ENCODE data around the gene TMED10.

TMED10 gene

DNA sequence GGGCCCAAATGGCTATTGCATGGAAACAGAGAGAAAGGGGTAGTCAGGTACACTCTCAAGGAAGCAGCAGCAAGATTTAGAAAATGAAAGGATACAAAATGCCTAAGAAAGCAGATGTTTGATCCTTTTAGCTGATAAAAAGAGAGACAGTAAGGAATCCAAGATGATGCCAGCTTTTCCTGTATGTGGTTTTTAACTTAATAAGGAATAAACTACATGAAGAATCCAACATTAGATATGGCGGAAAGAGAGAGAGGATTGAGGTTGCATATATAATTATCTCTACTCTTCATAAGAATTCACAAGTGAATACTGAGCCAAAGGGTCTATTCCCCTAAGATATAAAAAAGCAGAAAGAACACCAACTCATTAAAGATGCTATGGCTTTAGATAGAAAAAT is 11.6 kb downstream of the TMED10 start:
- Histone ChIP-seq H2BK5ac (ENCODE audit: low read depth, low read length, poor library complexity) (no peak overlapping the region), H3K27ac (ENCODE audit: low read depth, low read length) (no peak overlapping the region), H2AK5ac (ENCODE audit: low read length) (no peak overlapping the region), H4K91ac (ENCODE audit: low read depth, low read length) (no peak overlapping the region), H3K27me3 (ENCODE audit: insufficient read depth, low read length) (no peaks in the 10 kb centered on the region), H3K9me3 (ENCODE audit: insufficient read depth, low read depth, low read length) (no peaks in the 10 kb centered on the region), H2BK12ac (ENCODE audit: low read length) (no peak overlapping the region), H3K18ac (ENCODE audit: low read length) (no peak overlapping the region), H3K4me1 (ENCODE audit: control insufficient read depth in 1 of 2, insufficient read depth in 2 of 2, low read length in 2 of 2) (no peaks in the 10 kb centered on the region), H3K9ac (ENCODE audit: low read length) (no peak overlapping the region), H4K12ac (ENCODE audit: low read depth, low read length) (no peak overlapping the region), H3K14ac (ENCODE audit: low read length) (no peak overlapping the region), H3K79me2 (ENCODE audit: control insufficient read depth, insufficient read depth, low read length, poor library complexity) (peaks cover 2% of the 10 kb centered on the region), H2BK120ac (ENCODE audit: insufficient read depth, low read length, poor library complexity) (no peak overlapping the region), H3K36me3 (ENCODE audit: control insufficient read depth in 1 of 2, insufficient read depth in 2 of 2, low read length in 2 of 2) (no peaks in the 10 kb centered on the region), H3K4me3 (ENCODE audit: low read depth, low read length) (no peak overlapping the region), H4K8ac (ENCODE audit: low read depth, low read length) (no peak overlapping the region), H3K4ac (ENCODE audit: low read depth, low read length) (peak overlapping the region; percentile 69), H3K4me2 (ENCODE audit: low read length) (no peak overlapping the region), H3K79me1 (ENCODE audit: low read length) (no peaks in the 10 kb centered on the region), H3K23ac (ENCODE audit: low read length) (no peak overlapping the region), H2AFZ (ENCODE audit: insufficient read depth, low read length, poor library complexity) (no peak overlapping the region)
- WGBS (ENCODE audit: extremely low coverage, insufficient coverage, insufficient read length) = no CpG with 5 or more reads among the region's 1 CpG
- DNase-seq = no peak

DNA sequence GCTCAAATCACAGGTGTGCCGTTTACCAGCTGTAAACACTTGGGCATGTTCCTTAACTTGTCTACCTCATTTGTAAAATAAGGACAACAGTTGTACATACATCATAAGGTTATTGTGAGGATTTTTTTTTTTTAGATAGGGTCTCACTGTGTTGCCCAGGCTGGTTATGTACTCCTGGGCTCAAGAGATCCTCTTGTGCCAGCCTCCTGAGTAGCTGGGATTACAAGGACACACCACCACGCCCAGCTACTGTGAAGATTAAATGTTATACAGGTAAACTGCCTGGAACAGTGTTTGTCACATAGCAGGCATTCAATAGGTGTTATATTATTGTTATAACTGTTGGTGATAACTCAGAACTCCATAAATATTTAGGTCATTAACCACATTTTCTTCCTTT is 12.7 kb downstream of the TMED10 start:
- H2BK5ac ChIP-seq (ENCODE audit: low read depth, low read length, poor library complexity) = no peak overlapping the region
- H2BK120ac ChIP-seq (ENCODE audit: insufficient read depth, low read length, poor library complexity) = no peak overlapping the region
- no peak overlapping the region for H4K8ac ChIP-seq (ENCODE audit: low read depth, low read length)
- H4K12ac ChIP-seq (ENCODE audit: low read depth, low read length) = no peak overlapping the region
- H3K23ac ChIP-seq (ENCODE audit: low read length) = no peak overlapping the region
- peak overlapping the region; percentile 19 for H3K4ac ChIP-seq (ENCODE audit: low read depth, low read length)
- no CpG with 5 or more reads among the region's 2 CpGs for WGBS (ENCODE audit: extremely low coverage, insufficient coverage, insufficient read length)
- H3K4me2 ChIP-seq (ENCODE audit: low read length) = no peak overlapping the region
- H3K9ac ChIP-seq (ENCODE audit: low read length) = no peak overlapping the region
- H3K27ac ChIP-seq (ENCODE audit: low read depth, low read length) = no peak overlapping the region
- no peaks in the 10 kb centered on the region for H3K4me1 ChIP-seq (ENCODE audit: control insufficient read depth in 1 of 2, insufficient read depth in 2 of 2, low read length in 2 of 2)
- H3K18ac ChIP-seq (ENCODE audit: low read length) = no peak overlapping the region
- H3K4me3 ChIP-seq (ENCODE audit: low read depth, low read length) = no peak overlapping the region
- no peaks in the 10 kb centered on the region for H3K36me3 ChIP-seq (ENCODE audit: control insufficient read depth in 1 of 2, insufficient read depth in 2 of 2, low read length in 2 of 2)
- DNase-seq = no peak
- H3K14ac ChIP-seq (ENCODE audit: low read length) = no peak overlapping the region
- no peaks in the 10 kb centered on the region for H3K9me3 ChIP-seq (ENCODE audit: insufficient read depth, low read depth, low read length)
- H2BK12ac ChIP-seq (ENCODE audit: low read length) = no peak overlapping the region
- H2AK5ac ChIP-seq (ENCODE audit: low read length) = no peak overlapping the region
- H3K79me2 ChIP-seq (ENCODE audit: control insufficient read depth, insufficient read depth, low read length, poor library complexity) = no peaks in the 10 kb centered on the region
- H2AFZ ChIP-seq (ENCODE audit: insufficient read depth, low read length, poor library complexity) = no peak overlapping the region
- H3K27me3 ChIP-seq (ENCODE audit: insufficient read depth, low read length) = no peaks in the 10 kb centered on the region
- no peaks in the 10 kb centered on the region for H3K79me1 ChIP-seq (ENCODE audit: low read length)
- H4K91ac ChIP-seq (ENCODE audit: low read depth, low read length) = no peak overlapping the region

DNA sequence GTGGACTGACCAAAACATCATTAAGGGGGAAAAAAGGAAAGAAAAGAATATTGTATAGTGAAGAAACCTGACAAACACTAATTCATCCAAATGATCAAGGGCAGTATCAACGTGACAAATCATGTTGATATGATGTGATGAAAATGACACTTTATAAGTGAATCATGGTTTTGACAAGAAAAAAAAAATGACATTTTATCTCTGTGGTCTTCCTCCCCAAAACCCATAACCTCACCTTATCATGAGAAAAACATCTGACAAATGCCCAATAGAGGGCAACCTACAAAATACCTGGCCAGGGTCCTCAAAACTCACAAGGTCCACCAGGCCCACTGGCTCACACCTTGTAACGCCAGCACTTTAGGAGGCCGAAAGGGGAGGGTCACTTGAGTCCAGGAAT is 13.8 kb downstream of the TMED10 start:
- no peak overlapping the region for H3K9ac ChIP-seq (ENCODE audit: low read length)
- no peak overlapping the region for H3K4me3 ChIP-seq (ENCODE audit: low read depth, low read length)
- DNase-seq = no peak
- no peak overlapping the region for H3K18ac ChIP-seq (ENCODE audit: low read length)
- no peak overlapping the region for H3K14ac ChIP-seq (ENCODE audit: low read length)
- H2BK5ac ChIP-seq (ENCODE audit: low read depth, low read length, poor library complexity) = no peak overlapping the region
- no peak overlapping the region for H2BK12ac ChIP-seq (ENCODE audit: low read length)
- H3K79me2 ChIP-seq (ENCODE audit: control insufficient read depth, insufficient read depth, low read length, poor library complexity) = no peaks in the 10 kb centered on the region
- no peak overlapping the region for H3K27ac ChIP-seq (ENCODE audit: low read depth, low read length)
- H4K8ac ChIP-seq (ENCODE audit: low read depth, low read length) = no peak overlapping the region
- no peaks in the 10 kb centered on the region for H3K36me3 ChIP-seq (ENCODE audit: control insufficient read depth in 1 of 2, insufficient read depth in 2 of 2, low read length in 2 of 2)
- no peak overlapping the region for H3K4ac ChIP-seq (ENCODE audit: low read depth, low read length)
- WGBS (ENCODE audit: extremely low coverage, insufficient coverage, insufficient read length) = no CpG with 5 or more reads among the region's 3 CpGs
- no peak overlapping the region for H2AK5ac ChIP-seq (ENCODE audit: low read length)
- H3K4me1 ChIP-seq (ENCODE audit: control insufficient read depth in 1 of 2, insufficient read depth in 2 of 2, low read length in 2 of 2) = no peaks in the 10 kb centered on the region
- no peak overlapping the region for H4K91ac ChIP-seq (ENCODE audit: low read depth, low read length)
- H3K9me3 ChIP-seq (ENCODE audit: insufficient read depth, low read depth, low read length) = no peaks in the 10 kb centered on the region
- H3K79me1 ChIP-seq (ENCODE audit: low read length) = no peaks in the 10 kb centered on the region
- H3K23ac ChIP-seq (ENCODE audit: low read length) = no peak overlapping the region
- H3K27me3 ChIP-seq (ENCODE audit: insufficient read depth, low read length) = no peaks in the 10 kb centered on the region
- no peak overlapping the region for H2AFZ ChIP-seq (ENCODE audit: insufficient read depth, low read length, poor library complexity)
- no peak overlapping the region for H3K4me2 ChIP-seq (ENCODE audit: low read length)
- H2BK120ac ChIP-seq (ENCODE audit: insufficient read depth, low read length, poor library complexity) = no peak overlapping the region
- no peak overlapping the region for H4K12ac ChIP-seq (ENCODE audit: low read depth, low read length)

DNA sequence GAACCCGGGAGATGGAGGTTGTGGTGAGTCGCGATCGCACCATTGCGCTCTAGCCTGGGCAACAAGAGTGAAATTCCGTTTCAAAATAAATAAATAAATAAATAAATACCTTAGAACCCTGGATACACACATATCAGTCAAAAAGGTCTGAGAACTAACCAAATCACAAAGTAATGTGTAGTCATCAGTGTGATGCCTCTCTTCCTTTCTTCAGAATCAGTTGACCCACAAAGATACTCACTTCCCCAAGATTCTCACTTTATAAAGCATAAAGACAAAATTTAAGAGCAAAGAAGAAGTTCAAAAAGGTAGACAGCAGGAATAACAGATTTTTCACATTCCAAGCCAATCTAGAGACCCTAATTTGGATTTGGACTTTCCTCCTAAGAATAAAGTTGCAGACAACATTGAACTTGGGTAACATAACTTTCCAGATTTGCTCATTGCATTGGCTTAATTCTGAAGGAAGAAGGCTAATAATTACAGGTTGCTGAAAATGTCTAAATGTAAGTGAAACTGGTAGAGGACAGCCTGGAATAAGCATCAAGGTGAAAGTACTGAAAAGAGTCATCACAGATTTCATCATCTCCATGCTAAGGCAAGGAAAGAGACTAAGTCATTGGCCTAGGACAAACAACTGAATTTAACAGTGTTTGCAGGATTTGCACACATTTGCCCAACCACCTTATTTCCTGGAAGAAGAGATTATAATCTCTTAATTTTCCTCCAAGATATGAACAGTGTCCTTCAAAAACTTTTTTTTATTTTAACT is 17.4 kb downstream of the TMED10 start:
- Histone ChIP-seq H3K36me3 (ENCODE audit: control insufficient read depth in 1 of 2, insufficient read depth in 2 of 2, low read length in 2 of 2) (peaks cover 0 to 3% of the 10 kb centered on the region in 2 experiments), H3K14ac (ENCODE audit: low read length) (no peak overlapping the region), H3K27ac (ENCODE audit: low read depth, low read length) (no peak overlapping the region), H4K12ac (ENCODE audit: low read depth, low read length) (no peak overlapping the region), H2BK120ac (ENCODE audit: insufficient read depth, low read length, poor library complexity) (no peak overlapping the region), H3K9ac (ENCODE audit: low read length) (no peak overlapping the region), H4K91ac (ENCODE audit: low read depth, low read length) (no peak overlapping the region), H3K9me3 (ENCODE audit: insufficient read depth, low read depth, low read length) (no peaks in the 10 kb centered on the region), H3K79me2 (ENCODE audit: control insufficient read depth, insufficient read depth, low read length, poor library complexity) (no peaks in the 10 kb centered on the region), H3K27me3 (ENCODE audit: insufficient read depth, low read length) (no peaks in the 10 kb centered on the region), H3K79me1 (ENCODE audit: low read length) (no peaks in the 10 kb centered on the region), H2BK5ac (ENCODE audit: low read depth, low read length, poor library complexity) (no peak overlapping the region), H3K23ac (ENCODE audit: low read length) (no peak overlapping the region), H3K4me1 (ENCODE audit: control insufficient read depth in 1 of 2, insufficient read depth in 2 of 2, low read length in 2 of 2) (peaks cover 0 to 2% of the 10 kb centered on the region in 2 experiments), H2BK12ac (ENCODE audit: low read length) (no peak overlapping the region), H3K4me3 (ENCODE audit: low read depth, low read length) (no peak overlapping the region), H4K8ac (ENCODE audit: low read depth, low read length) (no peak overlapping the region), H3K4me2 (ENCODE audit: low read length) (no peak overlapping the region), H2AK5ac (ENCODE audit: low read length) (no peak overlapping the region), H3K18ac (ENCODE audit: low read length) (no peak overlapping the region), H2AFZ (ENCODE audit: insufficient read depth, low read length, poor library complexity) (no peak overlapping the region), H3K4ac (ENCODE audit: low read depth, low read length) (no peak overlapping the region)
- DNase-seq = no peak
- WGBS (ENCODE audit: extremely low coverage, insufficient coverage, insufficient read length) = no CpG with 5 or more reads among the region's 6 CpGs

Data from trophoblast cell (in vitro differentiated cells and primary cell).